NOMO-1 treated with DMSO at 0.1 percent for 48 hours (cell line): ENCODE data around the gene INPPL1.
"Not testable (repeated sequence)": the region's sequence is repeated elsewhere in the genome, so short reads cannot be mapped to it uniquely, and the experiment has no call there.

Experiments
- DNase-seq: peaks from one replicate; lab custom pipeline; 2025; ENCODE audit not compliant: unreplicated experiment; lab: John Stamatoyannopoulos, UW

Gene INPPL1

DNA sequence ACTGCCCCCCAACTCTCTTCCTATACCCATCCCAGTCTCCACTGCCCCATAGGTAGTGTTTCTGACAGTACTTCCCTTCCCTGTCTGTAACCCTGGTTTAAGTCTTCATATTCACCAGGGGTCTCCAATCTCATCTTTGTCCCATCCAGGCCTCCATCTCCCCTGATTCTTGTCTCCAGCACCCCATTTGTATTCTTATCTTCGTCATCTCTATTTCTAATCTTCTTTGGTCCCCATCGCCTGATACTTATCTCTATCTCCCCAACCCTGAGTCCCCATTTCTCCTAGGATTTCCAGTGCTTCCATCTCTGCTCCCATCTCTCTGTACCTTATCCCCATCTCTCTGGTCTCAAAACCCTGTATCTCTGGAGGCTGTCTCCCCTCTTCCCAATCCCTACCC is 17.6 kb downstream of the INPPL1 start:
- no peak for DNase-seq

GRCh38 chr11:72243173-72244059 is 18.8 kb downstream of the INPPL1 start:
- DNase-seq = no peak

DNA sequence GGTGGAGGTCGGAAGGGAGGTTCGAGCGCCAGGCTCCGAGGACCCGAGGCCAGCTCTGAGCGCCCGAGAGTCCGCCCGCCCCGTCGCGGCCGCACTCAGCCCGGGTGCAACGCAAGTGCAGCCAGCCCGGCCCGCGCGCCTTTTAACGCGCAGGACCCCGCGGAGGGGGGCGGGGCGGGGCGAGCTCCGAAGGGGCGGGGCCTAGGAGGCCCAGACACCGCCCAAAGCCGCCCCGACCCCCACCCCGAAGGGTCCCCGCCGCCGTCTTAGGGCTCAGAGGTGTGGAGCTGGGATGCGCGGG is 19.4 kb downstream of the INPPL1 start, which contains the start of gene PHOX2A:
TSS of gene PHOX2A (minus strand) at position 117 of the 301 bp plus-strand sequence. CDS start 172 bp downstream, outside the sequence.
- DNase-seq = no peak

DNA sequence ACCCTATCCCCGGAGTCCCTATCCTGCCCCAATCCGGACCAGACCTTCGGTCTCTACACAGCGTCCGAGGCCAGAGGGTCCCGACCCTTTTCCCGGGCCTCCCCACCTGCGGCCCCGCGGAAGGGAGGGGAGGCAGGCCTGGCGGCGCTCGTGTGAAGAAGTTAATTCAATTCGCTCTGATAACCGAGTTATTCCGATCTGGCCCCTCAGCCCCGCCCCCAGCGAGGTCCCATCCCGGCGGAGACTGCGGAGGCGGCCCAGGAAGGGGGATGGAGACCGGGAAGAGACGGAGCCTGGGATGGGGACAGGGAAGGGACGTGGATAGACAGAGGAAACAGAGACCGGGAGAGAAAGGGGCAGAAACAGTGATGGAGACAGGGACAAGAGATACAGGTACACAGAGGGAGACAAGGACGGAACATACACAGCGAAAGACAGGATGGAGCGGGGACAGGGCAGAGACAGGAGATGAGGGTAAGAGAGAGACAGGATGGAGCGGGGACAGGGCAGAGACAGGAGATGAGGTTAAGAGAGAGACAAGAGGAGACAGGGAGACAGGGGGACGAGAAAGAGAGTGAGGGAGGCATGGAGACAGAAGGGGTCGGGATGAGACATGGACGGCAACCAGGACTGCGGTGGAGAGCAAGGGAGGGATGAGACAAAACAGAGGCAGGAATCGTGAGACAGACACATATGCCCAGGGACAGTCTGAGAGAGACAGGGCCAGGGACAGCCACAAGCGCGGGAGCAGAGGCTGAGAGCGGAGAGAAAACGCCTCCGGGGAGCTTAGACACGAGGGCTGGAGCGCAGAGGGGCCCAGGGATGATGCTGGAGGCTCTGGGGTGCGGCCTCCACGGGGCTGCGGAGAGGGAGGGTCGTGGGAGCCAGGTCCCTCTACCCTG is 20.0 kb downstream of the INPPL1 start:
- DNase-seq = no peak

- no peak for DNase-seq
Observed at GRCh38 chr11:72245263-72245816, 20.8 kb downstream of the INPPL1 start.

DNA sequence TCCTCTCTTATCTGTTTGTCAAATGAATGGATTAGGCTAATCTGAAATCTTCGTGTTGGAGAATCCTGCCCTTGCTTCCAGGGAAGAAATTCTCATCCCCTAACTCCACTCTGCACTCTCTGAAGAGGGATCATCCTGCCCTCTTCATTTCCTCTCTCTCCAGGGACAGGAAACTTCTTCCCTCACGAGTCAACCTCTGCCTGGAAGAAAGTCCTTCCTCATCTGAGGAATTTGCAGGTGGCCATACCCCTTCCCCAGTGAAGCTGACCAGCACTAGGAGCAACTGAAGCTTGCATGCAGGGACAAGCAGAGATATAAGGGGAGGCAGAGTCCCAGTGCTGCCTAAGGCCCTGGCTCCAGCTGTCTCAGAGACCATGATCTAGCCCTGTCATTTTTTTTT is 23.0 kb downstream of the INPPL1 start:
- no peak for DNase-seq

DNA sequence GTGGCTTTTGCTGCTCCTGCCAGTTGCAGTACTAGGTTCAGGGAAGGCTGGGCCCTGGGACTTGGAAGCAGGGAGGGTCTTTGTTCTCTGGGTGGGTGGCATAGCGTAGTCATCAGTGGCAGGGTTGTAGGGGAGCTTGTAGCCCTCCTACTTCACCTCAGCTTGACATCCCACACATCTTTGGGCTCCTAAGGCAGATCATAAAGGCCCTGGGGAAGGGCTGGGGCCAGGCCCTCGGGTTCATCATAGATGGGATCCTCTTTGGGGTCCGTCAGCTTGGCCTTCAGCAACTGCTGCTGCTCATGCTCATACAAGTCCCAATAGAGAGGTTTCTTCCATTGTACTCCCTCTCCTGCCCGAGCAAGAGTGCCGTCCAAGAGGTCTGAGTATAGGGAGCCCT is 25.4 kb downstream of the INPPL1 start:
- no peak for DNase-seq

DNA sequence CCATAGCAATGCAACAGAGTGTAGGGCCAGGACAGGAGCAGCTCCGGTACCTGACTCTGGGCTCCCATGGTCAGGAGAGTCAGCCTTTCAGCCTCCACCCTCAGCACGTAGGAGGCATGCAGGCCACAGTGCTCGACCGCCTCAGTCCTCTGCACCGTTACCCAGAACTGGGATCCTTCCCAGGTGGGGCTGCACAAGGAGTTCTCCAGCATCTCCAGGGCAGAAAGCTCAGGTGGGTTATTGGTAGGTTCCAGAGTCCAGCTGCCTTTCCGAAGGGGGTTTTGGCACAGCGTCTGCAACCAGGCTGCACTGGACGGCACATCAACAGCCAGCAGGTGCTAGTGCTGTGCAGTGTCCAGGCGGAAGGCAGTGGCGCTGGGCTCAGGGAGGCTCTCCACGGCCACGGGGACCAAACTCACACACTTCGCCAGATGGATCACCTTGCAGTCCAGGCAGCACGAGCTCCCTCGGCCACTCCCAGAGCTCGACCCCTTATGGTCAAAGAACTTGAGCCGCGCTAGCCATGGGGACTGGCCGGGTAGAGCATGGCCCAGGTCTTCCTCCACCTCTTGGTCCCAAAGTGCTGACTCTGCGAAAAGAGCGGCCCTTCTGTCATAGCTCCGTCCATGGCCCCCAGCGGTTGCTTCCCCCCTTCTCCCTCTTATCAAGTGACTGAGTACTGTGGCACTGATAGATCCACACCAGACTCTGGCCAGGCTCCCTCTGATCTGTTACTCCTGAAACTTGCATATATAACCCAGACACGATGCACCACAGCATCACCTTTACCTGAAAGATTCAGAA is 26.3 kb downstream of the INPPL1 start:
- DNase-seq = no peak

GRCh38 chr11:72251614-72252013 is 27.0 kb downstream of the INPPL1 start:
- no peak for DNase-seq

- no peak for DNase-seq
Observed at GRCh38 chr11:72253392-72253791, 28.8 kb downstream of the INPPL1 start.

GRCh38 chr11:72254299-72254993 is 29.9 kb downstream of the INPPL1 start:
- no peak for DNase-seq

DNA sequence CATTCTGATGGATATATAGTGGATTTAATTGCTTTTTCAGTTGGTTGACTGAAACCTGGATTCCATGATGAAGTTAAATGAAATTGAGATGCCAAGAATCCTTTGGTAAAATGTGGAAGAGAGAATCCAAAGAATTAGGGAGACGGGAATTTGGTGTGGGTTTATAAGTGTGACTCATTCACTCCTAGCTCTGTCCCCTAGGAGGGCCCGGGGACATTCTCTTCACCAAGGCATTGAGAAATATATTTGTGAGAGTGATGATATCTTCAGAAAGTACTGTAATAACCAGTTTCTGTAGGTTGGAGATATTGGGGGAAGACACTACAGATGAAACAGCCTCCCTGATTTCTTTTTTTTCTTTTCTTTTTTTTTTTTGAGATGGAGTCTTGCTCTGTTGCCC is 33.0 kb downstream of the INPPL1 start:
- DNase-seq = no peak

GRCh38 chr11:72259490-72259889 is 34.9 kb downstream of the INPPL1 start:
- no peak for DNase-seq

DNA sequence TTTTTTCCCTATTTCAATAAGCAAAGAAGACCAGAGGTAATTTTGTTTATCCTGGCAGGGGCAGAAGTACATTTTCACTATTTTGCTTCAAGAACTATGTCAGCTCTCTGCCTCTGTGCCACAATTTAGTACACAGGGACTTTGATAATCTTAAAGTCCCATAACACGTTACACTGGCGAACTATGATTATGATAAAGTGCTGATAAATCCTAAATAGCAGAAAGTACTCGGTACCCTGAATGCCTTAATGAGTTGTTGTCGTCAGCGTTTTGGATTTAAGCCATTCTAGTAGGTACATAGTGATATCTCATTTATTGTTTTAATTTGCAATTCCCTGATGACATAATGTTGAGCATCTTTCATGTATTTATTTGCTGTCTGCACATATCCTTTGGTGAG is 36.0 kb downstream of the INPPL1 start:
- no peak for DNase-seq

GRCh38 chr11:72263361-72263760 is 38.8 kb downstream of the INPPL1 start:
- peak; percentile 14 for DNase-seq

DNA sequence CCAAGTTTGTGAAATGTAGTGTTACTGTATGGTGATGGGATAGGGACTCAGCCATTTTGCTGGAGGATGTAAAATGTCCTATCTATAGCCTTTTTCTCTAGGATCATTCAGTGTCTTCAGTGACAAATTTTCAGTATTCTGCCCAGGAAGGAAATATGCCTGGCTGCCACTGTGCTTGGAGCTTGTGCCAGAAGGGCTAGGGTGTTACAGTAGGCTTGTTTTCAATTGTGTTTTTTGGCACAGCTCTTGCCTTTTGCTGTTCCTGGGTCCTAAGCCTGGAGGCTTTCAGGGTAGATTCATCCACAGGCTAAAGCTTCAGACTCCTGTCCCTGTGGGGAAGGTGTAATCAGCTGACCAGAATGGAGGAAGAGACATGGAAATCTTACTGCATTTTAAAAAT is 41.4 kb downstream of the INPPL1 start:
- no peak for DNase-seq

GRCh38 chr11:72266960-72267359 is 42.4 kb downstream of the INPPL1 start:
- DNase-seq = not testable (repeated sequence)

DNA sequence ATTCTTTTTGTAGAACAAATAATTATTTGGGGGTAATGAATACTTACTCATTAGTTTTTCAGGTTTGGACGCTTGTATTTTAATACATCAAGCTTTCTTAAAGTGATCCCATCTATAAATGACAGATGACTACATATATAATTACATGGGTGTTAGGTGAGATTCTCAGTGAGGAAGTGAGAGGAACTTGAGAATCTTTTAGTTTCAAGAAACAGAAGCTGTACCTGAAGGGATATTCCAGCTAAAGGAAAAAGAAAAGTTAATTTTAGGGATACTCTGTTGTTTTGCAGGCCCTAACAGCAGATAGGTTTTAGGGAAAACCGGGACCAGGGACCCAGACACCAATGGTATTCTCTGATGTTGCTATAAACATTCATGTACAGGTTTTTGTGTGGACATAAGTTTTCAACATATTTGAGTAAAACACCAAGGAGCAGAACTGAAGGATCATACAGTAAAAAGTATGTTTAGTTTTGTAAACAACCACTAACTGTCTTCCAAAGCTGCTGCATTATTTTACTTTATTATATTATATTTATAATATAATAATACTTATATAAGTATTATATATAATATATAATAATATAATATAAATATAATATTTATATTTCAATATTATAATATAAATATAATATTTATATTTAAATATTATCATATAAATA is 43.5 kb downstream of the INPPL1 start:
- no peak for DNase-seq

DNA sequence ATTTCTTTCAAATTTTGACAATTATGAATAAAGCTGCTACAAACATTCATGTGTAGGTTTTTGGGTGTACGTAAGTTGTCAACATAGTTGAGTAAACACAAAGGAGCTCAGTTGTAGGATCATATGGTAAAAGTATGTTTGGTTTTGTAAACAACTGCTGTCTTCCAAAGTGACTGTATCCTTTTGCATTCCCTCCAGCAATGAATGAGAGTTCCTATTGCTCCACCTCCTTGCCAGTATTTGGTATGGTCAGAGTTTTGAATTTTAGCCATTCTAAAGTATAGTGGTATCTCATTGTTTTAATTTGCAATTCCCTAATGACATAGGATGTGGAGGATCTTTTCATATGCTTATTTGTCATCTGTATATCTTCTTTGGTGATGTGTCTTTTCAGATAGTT is 47.4 kb downstream of the INPPL1 start:
- no peak for DNase-seq

- DNase-seq = no peak
Observed at GRCh38 chr11:72274435-72274834, 49.9 kb downstream of the INPPL1 start.
